ENCODE measurements around the gene HAUS3.

- TF ChIP-seq CTCF (conservative IDR thresholded peaks at IDR 0.05; ENCODE audit: low read length) (no peak), EZH2phosphoT487 (IDR thresholded peaks at IDR 0.05; ENCODE audit: borderline replicate concordance, low read depth, low read length) (no peak)
These were observed 14.9 kb upstream of the HAUS3 start for GRCh38 chr4:2256781-2257191.

All from OCI-LY7 (cell line).